Calu3 (cell line): Measurements from ENCODE around the gene RSF1. TPM values are rescaled to one million over a fixed set of nuclear protein-coding genes. Genes with fewer than 3 reads are reported as not detected.

Experiments used
- BruUV-seq: library from RNA; stranded (reverse); fragments of 400-500 nt; replicated peaks from 2 replicates; lab custom pipeline; 2021; lab: Mats Ljungman, UMichigan
- CTCF ChIA-PET: fragments of 300-600 bp; sonication (Branson Sonifier 250); formaldehyde crosslinking; loops from one replicate; lab custom pipeline; 2022; ENCODE audit warnings: antibody characterized with exemption; lab: Charles Lee
- DNase-seq: peaks from one replicate; pipeline ENCODE4 v3.0.0; 2022
- H3K27ac Mint-ChIP-seq: one replicate; pipeline ENCODE4 v1.8.0; 2022; ENCODE audit warnings: mixed read lengths; ENCODE audit not compliant: unreplicated experiment
- H3K27me3 Mint-ChIP-seq: one replicate; pipeline ENCODE4 v1.8.0; 2022; ENCODE audit warnings: mixed read lengths; ENCODE audit not compliant: unreplicated experiment
- H3K36me3 Mint-ChIP-seq: one replicate; pipeline ENCODE4 v1.8.0; 2022; ENCODE audit warnings: mild to moderate bottlenecking, moderate library complexity, mixed read lengths; ENCODE audit not compliant: insufficient read depth, unreplicated experiment
- H3K4me1 Mint-ChIP-seq: one replicate; pipeline ENCODE4 v1.8.0; 2022; ENCODE audit warnings: mild to moderate bottlenecking, low read depth, mixed read lengths; ENCODE audit not compliant: unreplicated experiment
- H3K4me3 Mint-ChIP-seq: one replicate; pipeline ENCODE4 v1.8.0; 2022; ENCODE audit warnings: mild to moderate bottlenecking, low read depth, moderate library complexity, mixed read lengths; ENCODE audit not compliant: unreplicated experiment
- H3K9me3 Mint-ChIP-seq: one replicate; pipeline ENCODE4 v1.8.0; 2022; ENCODE audit warnings: low read depth, mixed read lengths; ENCODE audit not compliant: unreplicated experiment
- intact Hi-C: fragments of 100-400 bp; cut with micrococcal nuclease; formaldehyde crosslinking; loops from one replicate; pipeline ENCODE4 v1.10.0; 2022; ENCODE audit not compliant: unreplicated experiment
- total RNA-seq: library from RNA; stranded (reverse); gene quantifications from 2 replicates; pipeline ENCODE4 v1.2.3, GENCODE V29; 2022
- TF ChIP-seq, protein P1 (sequence below): fragments of 200-600 bp; IDR thresholded peaks from one replicate; pipeline ENCODE4 v1.8.0; 2022; ENCODE audit warnings: antibody characterized with exemption; ENCODE audit not compliant: unreplicated experiment

Gene RSF1
- total RNA-seq, 1 experiment from 2014 or later: 68.5 TPM

DNA sequence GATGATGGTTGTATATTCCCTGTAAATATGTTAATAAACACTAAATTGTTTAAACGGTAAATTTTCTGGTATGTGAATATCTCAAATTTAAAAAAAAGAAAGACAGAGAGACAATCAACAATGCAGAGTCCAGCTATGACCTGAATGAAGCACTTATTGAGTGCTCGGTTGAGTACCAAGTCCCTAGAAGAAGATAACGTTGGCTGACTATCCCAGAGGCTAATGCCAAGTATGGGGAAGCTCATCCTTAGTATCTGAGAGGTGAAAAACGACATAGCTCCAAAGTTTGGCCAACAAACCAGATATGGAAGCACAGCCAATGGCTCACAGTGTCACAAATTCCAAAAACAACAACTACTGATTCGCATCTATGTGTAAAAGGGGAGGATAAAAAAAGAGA, 71.3 kb downstream of the RSF1 start:
- Mint-ChIP-seq H3K27ac (no peak overlapping the region), H3K4me1 (no peaks in the 10 kb centered on the region), H3K27me3 (no peaks in the 10 kb centered on the region), H3K4me3 (no peak overlapping the region), H3K9me3 (no peaks in the 10 kb centered on the region), H3K36me3 (peaks cover 7% of the 10 kb centered on the region)
- intact Hi-C loops: no loop called here
- BruUV-seq: no TSS peak
- TF ChIP-seq, protein P1, sequence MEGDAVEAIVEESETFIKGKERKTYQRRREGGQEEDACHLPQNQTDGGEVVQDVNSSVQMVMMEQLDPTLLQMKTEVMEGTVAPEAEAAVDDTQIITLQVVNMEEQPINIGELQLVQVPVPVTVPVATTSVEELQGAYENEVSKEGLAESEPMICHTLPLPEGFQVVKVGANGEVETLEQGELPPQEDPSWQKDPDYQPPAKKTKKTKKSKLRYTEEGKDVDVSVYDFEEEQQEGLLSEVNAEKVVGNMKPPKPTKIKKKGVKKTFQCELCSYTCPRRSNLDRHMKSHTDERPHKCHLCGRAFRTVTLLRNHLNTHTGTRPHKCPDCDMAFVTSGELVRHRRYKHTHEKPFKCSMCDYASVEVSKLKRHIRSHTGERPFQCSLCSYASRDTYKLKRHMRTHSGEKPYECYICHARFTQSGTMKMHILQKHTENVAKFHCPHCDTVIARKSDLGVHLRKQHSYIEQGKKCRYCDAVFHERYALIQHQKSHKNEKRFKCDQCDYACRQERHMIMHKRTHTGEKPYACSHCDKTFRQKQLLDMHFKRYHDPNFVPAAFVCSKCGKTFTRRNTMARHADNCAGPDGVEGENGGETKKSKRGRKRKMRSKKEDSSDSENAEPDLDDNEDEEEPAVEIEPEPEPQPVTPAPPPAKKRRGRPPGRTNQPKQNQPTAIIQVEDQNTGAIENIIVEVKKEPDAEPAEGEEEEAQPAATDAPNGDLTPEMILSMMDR: no peak
- CTCF ChIA-PET: no interaction called here
- DNase-seq: no peak

DNA sequence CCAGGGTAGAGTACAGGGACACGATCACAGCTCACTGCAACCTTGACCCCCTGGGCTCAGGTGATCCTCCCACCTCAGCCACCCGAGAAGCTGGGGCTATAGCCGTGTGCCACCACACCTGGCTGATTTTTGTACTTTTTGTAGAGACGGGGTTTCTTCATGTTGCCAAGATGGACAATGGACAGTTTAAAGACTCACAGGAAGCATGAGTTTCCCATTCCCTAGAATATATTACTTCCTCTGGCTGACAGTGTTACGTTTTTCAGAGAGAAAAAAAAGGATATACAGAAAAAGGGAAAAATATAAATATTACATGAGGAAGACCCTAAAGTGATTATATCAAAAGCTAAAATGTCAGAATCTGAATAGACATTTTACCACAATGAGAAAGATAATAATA, 72.3 kb downstream of the RSF1 start:
- no peaks in the 10 kb centered on the region for H3K9me3 Mint-ChIP-seq
- intact Hi-C loops: no loop called here
- H3K27ac Mint-ChIP-seq: no peak overlapping the region
- no peaks in the 10 kb centered on the region for H3K27me3 Mint-ChIP-seq
- TF ChIP-seq, protein P1: no peak
- H3K4me3 Mint-ChIP-seq: no peak overlapping the region
- CTCF ChIA-PET: no interaction called here
- no peaks in the 10 kb centered on the region for H3K4me1 Mint-ChIP-seq
- no TSS peak for BruUV-seq
- no peak for DNase-seq
- peaks cover 7% of the 10 kb centered on the region for H3K36me3 Mint-ChIP-seq

DNA sequence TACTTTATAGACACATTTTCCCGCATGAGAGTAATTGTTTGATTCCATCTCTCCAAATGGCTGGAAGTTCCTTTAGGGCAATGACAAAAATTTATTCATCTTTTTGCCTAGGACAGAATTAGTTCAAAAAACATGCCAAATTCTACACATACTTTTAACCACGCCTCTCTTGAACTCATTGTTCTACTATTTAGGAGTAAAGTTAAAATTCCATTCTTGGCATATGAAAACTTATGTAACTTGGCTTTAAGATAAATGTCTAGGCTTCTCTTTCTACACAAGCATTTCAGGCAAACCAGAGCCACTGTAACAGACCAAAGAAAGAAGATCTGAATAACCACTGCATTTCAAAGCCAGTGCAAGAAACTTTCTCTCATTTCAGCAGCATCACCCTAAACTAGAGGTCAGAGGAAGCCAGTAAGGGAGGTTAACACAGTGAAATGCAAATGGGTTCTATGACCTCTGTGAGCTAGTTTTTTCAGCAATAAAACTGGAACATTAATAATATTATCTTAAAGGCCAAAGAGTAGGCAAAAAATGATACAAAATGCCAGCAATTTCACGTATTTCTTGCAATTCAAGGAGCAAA, 73.0 kb downstream of the RSF1 start:
- Mint-ChIP-seq H3K4me1 (no peaks in the 10 kb centered on the region), H3K36me3 (peaks cover 7% of the 10 kb centered on the region), H3K27ac (no peak overlapping the region), H3K4me3 (no peak overlapping the region), H3K9me3 (no peaks in the 10 kb centered on the region), H3K27me3 (no peaks in the 10 kb centered on the region)
- no peak for DNase-seq
- intact Hi-C loops: no loop called here
- BruUV-seq: no TSS peak
- TF ChIP-seq, protein P1: no peak
- CTCF ChIA-PET: no interaction called here

DNA sequence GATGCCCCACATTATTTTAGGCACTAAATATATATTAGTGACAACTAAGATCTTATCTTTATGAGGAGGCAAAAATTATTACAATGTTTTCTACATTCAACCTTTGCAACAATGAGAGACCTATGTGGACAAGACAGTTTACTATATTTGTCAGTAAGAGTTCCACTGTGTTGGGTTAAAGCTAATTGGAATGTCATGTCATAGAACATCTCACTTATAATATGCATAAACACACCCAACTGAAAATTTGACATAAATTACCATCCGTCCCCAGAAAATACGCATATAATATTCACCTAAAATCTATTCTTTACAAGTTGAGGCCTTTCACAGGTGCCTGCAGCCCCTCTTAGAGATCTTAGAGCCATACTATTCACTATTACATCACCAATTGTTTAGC, 84.0 kb downstream of the RSF1 start:
- CTCF ChIA-PET: no interaction called here
- Mint-ChIP-seq H3K4me1 (no peaks in the 10 kb centered on the region), H3K4me3 (no peak overlapping the region), H3K27me3 (no peaks in the 10 kb centered on the region), H3K36me3 (peaks cover 7% of the 10 kb centered on the region), H3K9me3 (no peaks in the 10 kb centered on the region), H3K27ac (no peak overlapping the region)
- TF ChIP-seq, protein P1: no peak
- intact Hi-C loops: no loop called here
- DNase-seq: no peak
- no TSS peak for BruUV-seq
